Dedifferentiated amniotic fluid mesenchymal stem cell (primary cell): ENCODE results near the gene MALL.
"Not testable (repeated sequence)": the region's sequence is repeated elsewhere in the genome, so short reads cannot be mapped to it uniquely, and the experiment has no call there.

Source experiments
- DNase-seq: peaks from one replicate; pipeline ENCODE4 v3.0.0-alpha.2; 2016; ENCODE audit errors: extremely low spot score

MALL gene

DNA sequence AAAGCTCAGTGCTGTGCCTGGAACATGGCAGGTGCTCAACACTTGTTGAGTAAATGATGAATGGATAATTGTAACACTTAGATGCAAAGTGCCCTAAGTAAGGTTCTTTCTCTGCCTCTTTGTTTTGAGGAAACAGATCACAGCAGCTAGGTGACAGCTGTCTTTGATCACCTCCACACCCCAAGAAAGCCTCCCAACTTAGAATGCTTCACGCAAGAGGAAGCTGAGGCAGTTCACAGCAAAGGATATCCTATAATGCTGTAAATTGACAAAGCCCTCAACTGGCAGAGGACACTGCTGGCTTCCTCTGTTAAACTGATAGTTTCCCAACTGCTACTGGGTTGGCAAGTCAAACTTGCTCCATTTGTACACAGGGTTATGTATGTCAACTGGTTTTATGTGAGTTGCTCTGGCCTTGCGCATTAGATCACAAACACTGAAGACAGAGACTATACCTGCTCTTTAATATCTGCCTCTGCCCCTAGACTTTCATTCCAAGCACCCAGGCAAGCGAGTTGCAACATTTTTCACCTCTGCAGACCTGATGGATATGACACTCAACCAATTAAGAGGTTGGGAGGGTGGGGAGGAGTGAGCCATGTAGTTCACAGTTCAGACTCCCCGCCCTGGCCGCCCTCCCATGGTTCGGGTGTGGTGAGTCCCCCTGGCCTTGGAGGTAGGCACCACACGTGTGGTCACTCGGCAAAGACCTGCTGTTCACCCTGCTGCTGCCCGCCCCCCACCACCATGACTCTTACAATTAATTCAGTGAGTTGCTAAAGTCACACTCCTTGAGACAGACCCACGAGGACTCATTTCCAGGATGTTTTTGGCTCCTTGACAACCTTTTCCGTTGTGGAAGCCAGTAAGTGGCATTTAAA is 4.8 kb upstream of the MALL start:
- no peak for DNase-seq

DNA sequence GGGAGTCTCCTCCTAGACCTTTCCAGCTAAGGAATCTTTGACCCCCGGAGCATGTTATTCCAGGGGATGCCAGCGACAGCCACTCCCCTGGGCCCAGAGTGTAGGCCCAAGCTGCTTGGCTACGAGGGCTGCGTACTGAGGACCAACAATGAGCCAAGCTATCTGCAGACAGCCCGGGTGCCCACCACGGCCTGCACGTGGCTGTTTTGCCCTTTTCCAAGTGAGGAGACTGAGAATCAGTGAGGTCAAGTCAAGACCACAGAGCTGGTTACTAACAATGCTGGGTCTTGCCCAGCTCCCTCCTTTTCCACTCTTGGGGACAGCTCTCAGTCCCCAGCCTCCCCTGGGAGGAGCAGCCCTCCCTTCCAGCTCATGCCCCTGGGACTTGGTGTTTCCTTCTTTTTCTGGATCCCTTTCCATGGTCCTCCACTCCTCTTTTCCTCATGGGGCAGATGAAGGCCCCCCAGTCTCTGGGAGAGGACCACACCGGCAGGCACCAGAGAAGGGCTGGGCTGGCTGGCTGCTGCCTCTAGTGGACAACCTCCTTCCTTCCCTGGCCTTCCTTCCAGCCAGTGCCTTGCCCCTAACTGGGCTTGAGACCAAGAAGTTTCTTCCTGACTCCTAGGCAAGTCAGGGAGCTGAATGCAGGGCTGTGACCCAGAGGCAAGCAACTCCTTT is 550 bp upstream of the MALL start:
- DNase-seq = no peak

DNA sequence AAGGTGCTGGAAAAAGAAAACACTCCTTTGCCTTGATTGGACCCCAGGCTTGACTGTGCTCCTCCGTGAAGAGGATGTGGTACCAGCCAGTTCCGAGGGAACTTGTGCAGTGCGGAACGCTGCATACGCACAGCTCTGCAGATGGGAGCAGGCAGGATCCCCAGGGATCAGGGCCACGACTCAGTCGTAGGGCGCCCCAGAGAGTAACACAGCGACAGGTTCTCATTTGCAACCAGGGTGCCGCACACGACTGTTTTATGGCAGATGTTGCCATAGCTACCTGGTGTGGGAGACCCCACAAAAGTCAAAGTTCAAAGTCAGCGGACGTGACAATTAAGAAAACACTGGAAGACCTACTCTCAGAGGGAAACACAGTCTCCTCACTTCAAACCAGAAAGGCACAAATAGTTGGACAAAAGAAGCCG is 779 bp downstream of the MALL start:
- DNase-seq = no peak

DNA sequence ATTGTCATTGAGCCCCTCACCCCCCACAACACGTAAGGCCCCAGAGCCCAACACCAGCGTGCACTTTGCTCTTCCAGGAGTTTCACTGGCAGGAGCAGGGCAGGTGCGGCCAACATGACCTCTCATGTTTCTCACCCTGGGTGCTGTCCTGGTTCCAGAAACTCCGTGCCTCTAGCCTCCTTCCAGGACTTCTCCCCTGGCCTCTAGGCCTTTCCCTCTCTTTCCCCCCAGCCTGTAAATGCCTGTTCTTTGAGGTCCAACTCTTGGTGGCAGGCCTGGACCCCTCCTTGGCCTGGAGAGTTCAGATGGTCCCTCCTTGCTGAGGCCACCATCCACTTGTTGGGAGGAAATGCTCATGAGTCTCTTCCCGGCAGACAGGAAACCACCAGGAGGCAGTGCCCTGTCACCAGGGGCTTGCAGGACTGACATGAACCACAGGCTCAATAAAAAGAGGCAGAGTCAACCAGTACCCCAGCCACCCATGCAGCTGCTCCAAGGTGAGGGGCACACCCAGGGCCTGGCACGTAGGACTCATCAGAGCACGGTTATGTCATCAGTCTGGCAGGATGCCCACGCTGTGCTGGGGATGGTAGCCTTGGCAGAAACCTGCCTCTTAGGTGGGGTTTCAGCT is 1.5 kb downstream of the MALL start:
- DNase-seq = no peak

DNA sequence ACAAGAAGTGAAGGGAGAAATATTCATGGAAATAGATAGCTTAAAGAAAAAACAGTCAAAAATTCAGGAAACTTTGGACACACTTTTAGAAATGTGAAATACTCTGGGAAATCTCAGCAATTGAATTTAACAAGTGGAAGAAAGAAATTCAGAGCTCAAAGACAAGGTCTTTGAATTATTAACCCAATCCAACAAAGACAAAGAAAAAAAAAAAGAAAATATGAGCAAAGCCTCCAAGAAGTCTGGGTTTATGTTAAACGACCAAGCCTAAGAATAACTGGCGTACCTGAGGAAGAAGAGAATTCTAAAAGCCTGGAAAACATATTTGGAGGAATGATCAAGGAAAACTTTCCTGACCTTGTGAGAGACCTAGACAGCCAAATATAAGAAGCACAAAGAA is 7.3 kb downstream of the MALL start:
- DNase-seq = not testable (repeated sequence)

DNA sequence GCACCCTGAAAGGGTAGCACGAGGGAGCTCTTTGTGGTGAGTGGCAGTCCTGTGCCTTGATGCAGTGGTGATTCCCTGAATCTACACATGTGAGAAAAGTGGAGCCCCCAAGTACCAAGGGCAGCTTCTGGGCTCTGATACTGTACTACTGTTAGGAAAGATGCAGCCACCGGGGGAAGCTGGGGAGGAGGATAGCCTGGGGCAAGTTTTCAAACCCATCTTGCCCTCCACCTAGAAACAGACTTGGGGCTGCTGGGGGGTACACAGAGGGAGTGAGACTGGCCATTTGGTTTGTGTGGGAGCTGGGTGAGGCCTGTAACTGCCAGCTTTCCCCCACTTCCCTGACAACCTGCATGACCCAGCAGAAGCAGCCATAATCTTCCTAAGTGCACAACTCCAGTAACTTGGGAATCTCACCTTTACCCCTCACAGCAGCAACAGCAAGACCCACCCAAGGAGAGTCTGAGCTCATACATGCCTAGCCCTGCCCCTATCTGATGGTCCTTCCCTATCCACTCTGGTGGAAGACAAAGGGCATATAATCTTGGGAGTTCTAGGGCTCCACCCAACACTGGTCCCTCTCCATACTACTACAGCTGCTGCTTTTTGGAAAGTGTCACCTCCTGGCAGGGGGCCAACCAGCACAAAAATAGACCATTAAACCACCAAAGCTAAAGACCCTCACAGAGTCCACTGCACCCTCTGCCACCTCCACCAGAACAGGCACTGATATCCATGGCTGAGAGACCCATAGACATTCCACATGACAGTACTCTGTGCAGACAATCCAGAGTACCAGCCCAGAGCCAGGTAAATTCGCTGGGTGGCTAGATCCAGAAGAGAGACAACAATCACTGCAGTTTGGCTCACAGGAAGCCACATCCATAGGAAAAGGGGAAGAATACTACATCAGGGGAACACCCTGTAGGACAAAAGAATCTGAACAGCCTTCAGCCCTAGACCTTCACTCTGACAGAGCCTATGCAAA is 8.2 kb downstream of the MALL start:
- DNase-seq = no peak

DNA sequence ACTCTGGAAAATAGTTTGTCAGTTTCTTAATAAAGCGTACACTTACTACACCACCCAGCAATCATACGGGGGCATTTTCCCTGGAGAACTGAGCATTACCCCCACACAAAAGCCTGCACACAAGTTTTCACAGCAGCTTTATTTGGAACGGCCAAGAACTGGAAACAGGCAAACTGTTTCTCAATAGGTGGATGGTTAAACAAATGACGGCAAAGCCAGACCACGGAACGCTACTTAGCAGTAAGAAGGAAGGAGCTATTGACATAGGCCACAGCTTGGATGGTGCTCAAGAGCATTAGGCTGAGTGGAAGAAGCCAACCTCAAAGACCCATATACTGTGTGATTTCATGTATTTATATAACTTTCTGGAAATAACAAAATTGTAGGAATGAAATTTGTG is 9.0 kb downstream of the MALL start:
- DNase-seq = no peak

DNA sequence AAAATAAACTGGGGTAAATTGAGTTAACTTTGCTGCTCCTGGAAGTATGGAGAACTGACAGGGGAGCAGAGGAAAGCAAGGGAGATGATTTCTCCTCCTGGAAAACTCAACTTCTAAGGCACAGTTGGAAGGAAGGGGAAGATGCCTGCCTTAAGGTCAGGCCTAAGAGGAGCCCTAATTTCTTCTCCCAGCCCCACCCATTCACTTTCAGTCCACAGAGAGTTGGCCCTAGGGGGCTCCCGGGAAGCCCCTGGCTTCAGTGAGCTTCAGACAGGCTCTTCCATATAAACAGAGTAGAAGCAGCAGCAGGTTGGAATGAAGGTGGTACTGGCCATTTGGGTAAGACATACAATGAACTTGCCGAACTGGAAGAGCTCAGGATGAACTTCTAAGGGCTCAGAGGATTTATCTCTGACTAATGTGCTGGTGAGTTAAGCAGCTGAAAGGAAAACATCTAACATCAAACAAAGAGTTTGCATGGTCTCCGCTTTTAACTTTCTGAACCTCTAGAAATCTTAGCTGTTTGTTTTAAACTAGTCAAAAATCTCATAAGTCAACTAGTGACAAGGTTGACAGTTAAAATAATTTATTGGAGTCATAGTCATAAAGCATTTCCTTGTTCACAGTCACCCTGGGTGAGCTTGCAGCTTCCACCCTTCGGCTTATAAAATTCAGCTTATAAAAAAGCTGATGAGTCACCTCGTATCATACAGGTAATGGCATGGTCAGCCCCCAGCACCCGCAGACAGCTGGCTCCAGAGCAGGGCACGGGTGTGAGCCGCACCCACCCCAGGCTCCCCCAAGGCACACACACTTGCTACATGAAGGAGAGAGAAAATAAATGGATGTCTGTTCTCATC is 9.8 kb downstream of the MALL start:
- no peak for DNase-seq

DNA sequence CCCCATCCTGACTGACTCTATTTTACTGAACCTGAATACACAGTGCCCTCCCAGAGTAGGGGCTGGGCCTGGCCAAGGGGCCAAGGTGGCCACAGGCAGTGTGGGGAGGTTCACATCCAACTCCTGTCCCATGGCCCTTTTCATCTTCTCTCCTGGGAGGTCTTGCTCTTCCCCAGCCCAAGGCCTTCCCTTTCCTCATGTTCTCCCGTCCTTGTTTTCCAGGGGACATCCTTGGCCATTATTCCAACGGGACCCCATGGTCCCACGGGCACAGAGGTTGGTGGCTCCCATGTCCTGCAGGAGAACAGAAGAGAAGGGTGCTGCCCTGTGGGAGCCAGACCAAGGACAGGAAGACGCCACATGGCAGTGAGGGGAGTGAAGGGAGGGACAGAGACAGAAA is 10.4 kb downstream of the MALL start:
- no peak for DNase-seq

DNA sequence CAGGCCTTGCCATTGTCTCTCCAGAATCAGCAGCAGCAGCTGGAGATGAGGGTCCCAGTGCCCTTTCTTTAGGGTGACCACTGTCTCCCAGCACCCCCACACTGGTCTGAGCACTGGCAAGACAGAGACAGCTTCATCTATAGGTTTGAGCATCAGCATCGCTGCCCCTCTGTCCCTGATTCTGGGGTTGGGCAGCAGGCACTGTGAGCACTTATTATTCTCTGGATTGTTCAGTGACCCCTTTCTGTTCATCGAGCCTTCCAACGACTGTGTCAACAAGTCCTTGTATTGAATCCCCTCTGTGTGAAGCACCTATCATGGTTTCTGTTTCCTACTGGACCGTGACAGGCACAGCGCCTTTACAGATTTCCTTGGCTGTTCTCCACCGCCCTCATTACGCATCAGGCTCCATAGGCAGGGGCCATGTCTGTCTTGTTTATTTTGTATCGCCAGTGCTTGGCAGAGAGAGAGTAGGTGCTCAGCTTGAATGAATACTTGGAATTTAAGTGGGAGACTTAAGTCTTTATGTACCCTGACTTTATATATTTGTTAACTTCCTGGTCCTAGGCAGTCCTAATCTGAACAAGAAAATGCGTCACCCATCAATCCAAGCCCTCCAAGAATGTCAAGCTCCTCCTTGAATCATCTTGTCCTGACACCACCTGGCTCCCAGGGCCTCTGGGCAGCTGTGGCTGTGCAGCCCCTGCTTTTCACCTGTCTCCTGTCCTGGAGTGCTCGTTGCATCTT is 11.4 kb downstream of the MALL start:
- no peak for DNase-seq

DNA sequence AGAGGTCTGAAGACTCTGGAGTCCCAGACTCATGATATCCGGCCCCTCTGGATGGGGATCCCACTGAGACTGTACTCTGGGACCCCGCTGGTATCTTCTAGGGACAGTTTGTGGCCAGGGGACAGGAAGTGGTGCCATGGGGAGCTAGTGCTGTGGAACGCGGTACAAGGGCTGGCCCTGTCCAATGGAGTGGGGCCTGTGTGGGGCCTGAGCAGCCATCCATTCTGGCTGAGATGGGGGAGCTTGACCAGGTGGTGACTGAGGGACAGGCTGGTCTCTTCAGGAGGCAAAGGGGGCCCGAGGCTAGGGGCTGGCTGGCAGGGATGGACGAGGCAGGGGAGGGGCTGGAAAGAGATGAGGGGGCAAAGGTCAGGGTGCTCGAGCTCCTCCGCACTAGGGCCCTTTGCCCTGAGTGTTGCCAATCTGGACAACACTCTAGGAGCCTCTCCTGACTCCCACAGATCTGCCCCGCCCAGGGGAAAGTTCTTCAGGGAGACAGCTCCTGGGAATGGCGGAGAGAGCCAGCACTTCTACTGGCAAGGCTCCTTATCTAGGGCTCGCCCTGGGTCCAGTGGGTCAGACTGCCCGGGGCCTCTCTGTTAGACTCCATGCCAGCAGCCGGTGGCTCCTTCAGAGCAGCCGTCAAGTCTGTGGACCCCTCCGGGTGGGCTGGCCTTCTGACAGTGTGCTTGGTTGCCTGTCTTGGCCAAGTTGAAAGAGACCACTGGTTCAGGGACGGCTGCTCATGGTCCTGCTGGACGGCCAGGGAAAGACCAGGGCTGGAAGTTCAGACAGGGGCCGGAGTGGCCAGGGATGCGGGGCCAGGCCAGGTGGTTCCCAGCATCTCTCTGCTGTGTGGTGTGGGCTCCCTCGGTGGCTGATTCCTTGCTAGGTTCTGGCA is 12.3 kb downstream of the MALL start:
- no peak for DNase-seq

DNA sequence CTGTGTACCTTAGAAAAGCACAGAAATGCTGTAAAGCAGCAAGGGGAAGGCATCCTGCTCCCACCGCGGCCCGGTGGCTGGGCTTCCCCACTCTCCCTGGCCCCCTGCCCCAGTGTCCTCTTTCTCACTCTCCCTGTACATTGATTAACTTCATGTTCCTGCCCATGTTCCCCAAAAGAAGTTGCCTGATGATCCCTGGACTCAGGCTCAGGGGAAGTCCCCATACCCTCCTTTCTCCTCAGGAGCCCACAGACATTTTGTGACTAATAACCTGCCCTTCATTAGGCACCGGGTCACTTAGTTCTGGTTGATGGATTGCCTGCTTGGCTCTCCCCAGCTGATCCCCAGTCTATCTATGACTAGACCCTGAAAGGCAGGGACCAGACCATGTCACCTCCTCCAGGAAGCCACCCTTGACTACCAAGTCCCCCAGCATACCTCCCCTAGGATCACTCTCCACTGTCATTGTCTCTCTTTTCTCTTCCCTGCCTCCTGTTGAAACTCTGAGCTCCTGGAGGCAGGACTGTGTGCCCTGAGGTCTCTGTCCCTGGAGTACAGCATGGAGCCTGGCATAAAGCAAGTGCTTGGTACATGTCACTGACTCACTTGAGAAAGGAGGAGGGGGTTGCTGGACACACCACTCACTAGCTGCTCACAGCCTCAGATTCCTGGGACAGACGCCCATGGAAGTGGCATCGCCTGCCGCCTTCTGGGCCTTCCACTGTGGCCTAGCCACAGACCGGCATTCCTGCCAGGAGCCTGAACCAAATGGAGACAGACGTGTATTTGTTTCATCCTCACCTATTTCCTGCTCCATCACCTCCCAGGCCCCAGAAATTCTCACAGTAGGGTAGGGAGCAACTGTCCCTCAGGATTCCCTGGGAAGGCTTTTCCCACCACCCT is 13.5 kb downstream of the MALL start:
- no peak for DNase-seq

DNA sequence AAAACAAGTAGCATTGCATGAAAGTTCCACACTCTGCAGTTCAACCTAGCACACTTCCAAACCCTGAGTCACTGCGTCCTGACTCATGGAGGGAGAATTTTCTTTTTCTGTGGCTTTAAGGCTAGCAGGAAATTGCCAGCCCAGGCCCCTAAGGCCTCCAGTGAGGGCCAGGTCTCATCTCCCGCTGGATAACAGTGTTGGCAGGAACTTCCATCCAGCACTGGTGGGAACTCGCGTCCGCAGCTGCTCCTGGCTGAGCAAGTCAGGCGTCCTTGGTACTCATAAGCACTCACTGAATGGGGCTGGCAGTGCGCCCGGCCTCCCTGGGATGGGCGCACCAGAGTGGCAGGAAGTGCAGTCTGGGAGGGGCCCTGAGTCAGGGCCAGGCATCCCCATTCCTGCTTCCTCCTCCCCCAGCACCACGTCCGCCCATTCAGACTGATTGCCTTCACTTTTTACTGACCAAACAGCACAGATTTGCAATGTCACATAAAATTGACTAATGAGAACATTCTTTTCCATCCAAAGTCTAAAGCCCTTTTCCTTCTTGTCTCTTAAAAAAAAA is 14.3 kb downstream of the MALL start:
- DNase-seq = peak; percentile 95

DNA sequence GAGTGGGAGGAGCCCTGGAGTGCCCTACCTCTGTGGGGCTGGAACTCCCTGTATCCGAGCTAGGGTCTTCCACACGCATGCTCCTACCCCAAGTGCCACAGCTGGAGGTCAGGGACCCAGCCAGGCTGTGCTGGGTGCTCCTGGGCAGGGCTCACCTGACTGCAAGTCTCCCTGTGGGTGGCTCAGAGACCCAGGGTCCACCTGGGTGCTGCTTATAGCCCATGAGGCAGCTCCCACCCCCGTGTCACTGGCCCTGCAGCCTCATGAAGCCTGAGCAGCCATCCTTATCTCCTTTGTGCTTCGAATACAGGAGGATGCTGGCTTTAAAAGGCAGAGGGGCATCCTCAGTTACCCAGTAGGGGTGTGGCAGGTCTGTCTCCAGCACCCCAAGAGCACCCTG is 14.7 kb downstream of the MALL start:
- DNase-seq = not testable (repeated sequence)

DNA sequence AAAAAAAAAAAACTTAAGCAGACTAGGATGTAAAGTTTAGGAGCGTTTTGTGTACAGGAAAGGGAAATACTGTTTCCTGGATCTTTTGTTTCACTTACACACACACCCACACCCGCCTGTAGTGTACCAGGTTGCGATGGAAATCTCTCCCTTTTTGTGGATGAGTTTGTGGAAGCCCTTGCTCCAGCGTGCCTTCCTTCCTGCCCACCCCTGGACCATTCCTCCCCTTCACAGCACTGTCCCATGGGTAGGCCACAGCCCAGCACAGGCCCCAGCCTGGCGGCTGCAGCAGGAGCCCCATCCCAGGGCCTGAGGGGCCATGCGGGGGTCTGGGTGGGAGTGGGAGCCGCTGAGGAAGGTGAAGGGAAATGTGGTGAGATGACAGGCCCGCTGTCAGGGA is 15.1 kb downstream of the MALL start:
- DNase-seq = no peak

DNA sequence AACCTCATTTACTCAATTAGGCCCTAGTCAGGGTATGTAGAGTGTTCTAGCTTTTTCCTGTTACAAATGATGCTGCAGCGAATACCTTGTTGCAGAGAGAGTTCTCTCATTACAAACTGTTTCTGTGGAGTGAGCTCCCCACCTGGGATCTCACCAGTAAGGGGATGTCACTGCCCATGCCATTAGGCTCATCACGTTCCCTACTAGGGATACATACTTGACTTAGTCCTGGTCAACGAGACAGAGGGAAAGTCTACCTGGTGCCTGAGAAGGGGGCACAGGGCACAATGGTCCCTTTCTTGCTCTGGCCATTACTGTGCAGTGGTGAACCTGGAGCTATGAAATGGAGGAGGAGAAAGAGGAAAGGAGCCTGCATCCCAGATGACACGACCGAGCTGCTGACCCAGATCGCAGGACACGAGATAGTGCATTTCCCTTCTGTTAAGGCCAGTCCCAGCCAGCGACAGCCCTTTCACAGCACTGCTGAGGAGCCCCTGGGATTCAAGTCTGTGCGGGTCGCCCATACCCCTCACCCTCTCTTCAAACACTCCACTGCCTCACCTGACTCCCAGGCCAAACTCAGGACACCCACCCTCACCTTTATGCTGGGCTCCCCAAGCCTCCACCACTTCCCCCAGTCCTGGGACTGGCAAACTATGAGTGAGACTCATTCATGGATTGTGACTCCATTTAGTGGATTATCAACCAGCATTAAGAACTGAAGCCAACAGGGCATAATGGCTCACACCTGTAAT is 16.0 kb downstream of the MALL start:
- no peak for DNase-seq

DNA sequence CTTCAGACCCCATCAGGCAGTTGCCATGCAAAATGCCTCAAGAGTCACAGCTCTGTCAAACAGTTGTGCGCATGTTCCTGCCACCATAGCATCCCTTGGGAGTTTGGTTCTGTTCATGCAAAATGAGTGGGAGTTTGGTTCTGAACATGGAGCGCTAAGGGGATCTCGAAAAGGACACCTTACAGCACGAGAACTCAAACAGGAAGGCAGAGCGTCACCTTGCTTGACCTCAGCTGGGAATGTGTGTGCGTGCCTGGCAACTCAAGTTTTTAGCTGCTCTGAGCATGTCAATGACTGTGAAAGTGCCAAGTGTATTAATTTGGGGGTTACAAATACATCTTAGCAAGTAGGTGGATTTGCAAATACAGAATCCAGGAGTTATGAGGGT is 16.6 kb downstream of the MALL start:
- no peak for DNase-seq
